Colonic mucosa (tissue), 4 donors: ENCODE data around the gene ACTG2. TPM values are rescaled to one million over a fixed set of nuclear protein-coding genes. Genes with fewer than 3 reads are reported as not detected.

ENCODE experiments used
- DNase-seq: peaks from one replicate; pipeline ENCODE4 v3.0.0-alpha.2; 2020
- H3K27ac ChIP-seq: fragments of 200-600 bp; one replicate; pipeline ENCODE4 v1.8.0; 2021
- H3K27me3 ChIP-seq: fragments of 200-600 bp; one replicate; pipeline ENCODE4 v1.8.0; 2021
- H3K36me3 ChIP-seq: fragments of 200-600 bp; one replicate; pipeline ENCODE4 v1.8.0; 2021
- H3K4me1 ChIP-seq: fragments of 200-600 bp; one replicate; pipeline ENCODE4 v1.8.0; 2021; ENCODE audit warnings: mild to moderate bottlenecking
- H3K4me3 ChIP-seq: fragments of 200-600 bp; one replicate; pipeline ENCODE4 v1.8.0; 2021
- H3K9ac ChIP-seq, 2 donors: one replicate each; pipeline ENCODE4 v1.7.0; 2013; ENCODE audit warnings: control low read depth in 2 of 2, low read depth in 2 of 2, low read length in 2 of 2
- H3K9me3 ChIP-seq: fragments of 200-600 bp; one replicate; pipeline ENCODE4 v1.8.0; 2021
- CTCF ChIP-seq: fragments of 200-600 bp; IDR thresholded peaks from one replicate; pipeline ENCODE4 v1.8.0; 2022; ENCODE audit warnings: antibody characterized with exemption, mild to moderate bottlenecking
- intact Hi-C: fragments of 100-400 bp; cut with DNase I; formaldehyde crosslinking; loops from one replicate; pipeline ENCODE4 v1.14.1; 2022
- total RNA-seq, 2 donors: library from RNA; stranded (reverse); fragmentation: NEBNext Ultra II Directional in 1 of 2; extraction: Animal tissue kit (Norgen Biotek cat#: 25700) in 1 of 2; gene quantifications; one replicate each; pipeline ENCODE4 v1.2.1, GENCODE V29; 2021
- donor health status: healthy.
- donor health status: DM: no; HTN: no; CAD: no.
- donor health status: DM: no; HTN: no; CAD: no.

The ACTG2 gene
- total RNA-seq, 2 donors from 2014 or later: 25.4 to 1,198 TPM

- Histone ChIP-seq H3K36me3 (no peaks in the 10 kb centered on the region), H3K4me3 (no peak overlapping the region), H3K27me3 (no peaks in the 10 kb centered on the region), H3K4me1 (peaks cover 14% of the 10 kb centered on the region), H3K9me3 (no peaks in the 10 kb centered on the region), H3K9ac (no peak overlapping the region), H3K27ac (no peak overlapping the region)
- TF ChIP-seq CTCF: no peak
- intact Hi-C loops: no loop called here
- no peak for DNase-seq
Measured at GRCh38 chr2:73969356-73969755, 76.5 kb downstream of the ACTG2 start.

Other genes starting within 250 kb of the ACTG2 start
- gene TPRKB, start 155.7 kb upstream of the ACTG2 start, total RNA-seq: 10 to 100 TPM; 28.2 to 37.5 TPM
- gene DUSP11, start 112.9 kb upstream of the ACTG2 start, total RNA-seq: 10 to 100 TPM; 19.1 to 19.2 TPM
- not detected for gene C2orf78, start 108.8 kb upstream of the ACTG2 start, total RNA-seq
- 10 to 100 TPM; 49.5 to 54.7 TPM for gene STAMBP, start 64.0 kb upstream of the ACTG2 start, total RNA-seq
- 10 to 100 TPM; 55.0 to 56.3 TPM for gene DGUOK, start 33.9 kb downstream of the ACTG2 start, total RNA-seq
- 10 to 100 TPM; 17.8 to 22.9 TPM for gene TET3, start 91.9 kb downstream of the ACTG2 start, total RNA-seq